ENCODE results near the gene ARL3. TPM values are rescaled to one million over a fixed set of nuclear protein-coding genes. Genes with fewer than 3 reads are reported as not detected.

Gene ARL3
- total RNA-seq, 2 experiments from 2014 or later = 10.1 to 11.1 TPM

DNA sequence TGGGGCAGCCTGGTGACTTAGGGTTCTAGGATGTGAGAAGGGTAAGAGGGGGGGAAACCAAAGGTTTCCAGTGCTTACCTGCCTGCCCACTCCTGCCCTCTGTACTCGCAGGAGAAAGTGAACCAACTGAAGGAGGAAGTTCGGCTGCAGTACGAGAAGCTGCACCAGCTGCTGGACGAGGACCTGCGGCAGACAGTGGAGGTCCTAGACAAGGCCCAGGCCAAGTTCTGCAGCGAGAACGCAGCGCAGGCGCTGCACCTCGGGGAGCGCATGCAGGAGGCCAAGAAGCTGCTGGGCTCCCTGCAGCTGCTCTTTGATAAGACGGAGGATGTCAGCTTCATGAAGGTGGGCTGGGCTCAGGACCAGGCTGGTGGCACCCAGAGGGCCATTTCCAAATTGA lies 59.2 kb downstream of the ARL3 start:
- ChIA-PET POLR2A (interaction anchor here (2.4 kb wide), 1 partner anchor 9 kb away, joined by 11 read pairs; no protein-coding TSS in a partner anchor), CTCF (interaction anchor here (4.0 kb wide), 1 partner anchor 15 kb away, joined by 13 read pairs; no protein-coding TSS in a partner anchor)
- Mint-ChIP-seq H3K9me3 (no peaks in the 10 kb centered on the region), H3K27ac (no peak overlapping the region), H3K27me3 (no peaks in the 10 kb centered on the region), H3K4me3 (no peak overlapping the region), H3K36me3 (peaks cover 37% of the 10 kb centered on the region), H3K4me1 (ENCODE audit: low read depth) (peaks cover 57% of the 10 kb centered on the region)
- intact Hi-C loops (cut with micrococcal nuclease) = no loop called here
- DNase-seq = no peak

DNA sequence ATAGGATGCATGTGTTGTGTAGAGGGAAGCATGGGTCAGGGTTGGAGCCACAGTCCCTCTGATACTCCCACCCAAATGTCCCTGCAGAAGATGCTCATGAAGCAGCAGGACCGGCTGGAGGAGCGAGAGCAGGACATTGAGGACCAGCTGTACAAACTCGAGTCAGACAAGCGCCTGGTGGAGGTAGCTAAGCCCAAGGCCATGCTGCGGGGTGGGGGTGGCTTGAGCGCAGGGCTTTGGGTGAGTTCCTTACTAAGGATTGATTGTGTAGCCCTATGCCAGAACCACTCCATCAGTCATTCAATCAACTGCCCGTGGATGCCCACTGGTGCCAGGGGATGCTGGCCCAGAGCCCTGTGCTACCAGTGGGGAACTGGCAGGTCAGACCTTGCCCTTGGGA lies 59.6 kb downstream of the ARL3 start:
- DNase-seq = no peak
- ChIA-PET POLR2A (interaction anchor here (2.4 kb wide), 1 partner anchor 9 kb away, joined by 11 read pairs; no protein-coding TSS in a partner anchor), CTCF (interaction anchor here (0.6 to 4.0 kb wide), 2 partner anchors 10 to 15 kb away, joined by 3 to 13 read pairs; partner anchors contain the start of gene TRIM8)
- H3K36me3 Mint-ChIP-seq = peaks cover 37% of the 10 kb centered on the region
- intact Hi-C loops (cut with micrococcal nuclease) = no loop called here
- H3K9me3 Mint-ChIP-seq = no peaks in the 10 kb centered on the region
- H3K4me1 Mint-ChIP-seq (ENCODE audit: low read depth) = peaks cover 58% of the 10 kb centered on the region
- no peak overlapping the region for H3K4me3 Mint-ChIP-seq
- H3K27me3 Mint-ChIP-seq = no peaks in the 10 kb centered on the region
- H3K27ac Mint-ChIP-seq = peak overlapping the region; percentile 58

DNA sequence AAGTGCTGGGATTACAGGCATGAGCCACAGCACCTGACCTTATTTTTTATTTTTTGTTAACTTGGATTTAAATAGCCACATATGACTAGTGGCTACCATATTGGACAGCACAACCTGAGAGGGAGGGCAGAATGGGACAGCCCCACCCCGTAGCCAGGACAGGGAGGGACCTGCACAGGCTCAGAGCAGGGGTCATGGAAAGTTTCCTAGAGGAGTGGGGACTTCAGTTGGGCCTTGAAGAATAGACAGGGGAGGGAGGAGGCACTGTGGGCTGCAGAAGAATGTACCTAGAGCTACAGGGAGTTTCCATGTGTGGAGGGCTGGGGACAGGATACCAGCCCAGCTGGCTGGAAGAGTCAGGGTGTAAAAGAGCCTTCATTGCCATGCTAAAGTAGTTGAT lies 61.1 kb downstream of the ARL3 start:
- Mint-ChIP-seq H3K27ac (peak overlapping the region; percentile 78), H3K27me3 (no peaks in the 10 kb centered on the region), H3K4me1 (ENCODE audit: low read depth) (peaks cover 62% of the 10 kb centered on the region), H3K4me3 (no peak overlapping the region), H3K36me3 (peaks cover 34% of the 10 kb centered on the region), H3K9me3 (no peaks in the 10 kb centered on the region)
- no peak for DNase-seq
- POLR2A ChIA-PET = interaction anchor here (1.4 kb wide), 1 partner anchor 61 kb away, joined by 3 read pairs; the partner anchor contains the start of gene ARL3
- intact Hi-C loops (cut with micrococcal nuclease) = no loop called here
- CTCF ChIA-PET = interaction anchor here (4.0 kb wide), 1 partner anchor 17 kb away, joined by 13 read pairs; no protein-coding TSS in a partner anchor

DNA sequence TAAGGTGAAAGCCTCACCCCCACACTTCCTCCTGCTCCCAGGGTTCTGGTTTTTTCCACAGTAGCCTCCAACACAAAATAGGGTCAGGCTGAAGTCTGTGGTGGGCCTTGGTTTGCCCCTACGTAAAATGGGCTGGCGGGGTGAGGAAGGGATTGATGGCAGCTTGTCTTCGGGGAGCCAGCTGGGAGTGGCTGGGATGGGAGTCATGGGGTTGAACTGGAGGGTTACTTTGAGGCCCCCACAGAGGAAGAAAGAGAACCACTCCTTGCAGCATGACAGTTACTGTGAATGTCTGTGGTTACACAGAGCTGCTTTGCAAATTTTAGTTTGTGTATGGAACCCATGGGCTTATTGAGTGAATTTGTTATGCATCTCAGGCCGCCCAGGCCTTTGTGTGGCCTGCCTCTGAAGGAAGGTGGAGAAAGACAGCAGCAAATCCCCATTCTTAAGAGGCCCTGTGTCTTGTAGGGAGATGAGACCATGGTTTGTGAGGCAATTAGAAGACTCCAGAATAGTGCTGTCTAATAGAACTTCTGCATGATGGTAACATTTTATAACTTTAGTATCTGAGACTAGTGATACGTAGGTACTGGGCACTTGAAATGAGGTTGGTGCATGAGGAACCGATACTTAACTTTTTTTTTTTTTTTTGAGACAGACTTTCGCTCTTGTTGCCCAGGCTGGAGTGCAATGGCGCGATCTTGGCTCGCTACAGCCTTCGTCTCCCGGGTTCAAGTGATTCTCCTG lies 61.9 kb downstream of the ARL3 start:
- Mint-ChIP-seq H3K36me3 (peaks cover 28% of the 10 kb centered on the region), H3K9me3 (no peaks in the 10 kb centered on the region), H3K4me1 (ENCODE audit: low read depth) (peaks cover 63% of the 10 kb centered on the region), H3K4me3 (peak overlapping the region; percentile 46), H3K27me3 (no peaks in the 10 kb centered on the region), H3K27ac (peak overlapping the region; percentile 94)
- intact Hi-C loops (cut with micrococcal nuclease) = no loop called here
- CTCF ChIA-PET = interaction anchor here (0.7 to 1.4 kb wide), 5 partner anchors 8 to 101 kb away, joined by 3 to 4 read pairs (median 3); no protein-coding TSS in a partner anchor
- POLR2A ChIA-PET = interaction anchor here (0.8 to 1.4 kb wide), 3 partner anchors 8 to 62 kb away, joined by 3 read pairs; partner anchors contain the start of gene ARL3
- no peak for DNase-seq

DNA sequence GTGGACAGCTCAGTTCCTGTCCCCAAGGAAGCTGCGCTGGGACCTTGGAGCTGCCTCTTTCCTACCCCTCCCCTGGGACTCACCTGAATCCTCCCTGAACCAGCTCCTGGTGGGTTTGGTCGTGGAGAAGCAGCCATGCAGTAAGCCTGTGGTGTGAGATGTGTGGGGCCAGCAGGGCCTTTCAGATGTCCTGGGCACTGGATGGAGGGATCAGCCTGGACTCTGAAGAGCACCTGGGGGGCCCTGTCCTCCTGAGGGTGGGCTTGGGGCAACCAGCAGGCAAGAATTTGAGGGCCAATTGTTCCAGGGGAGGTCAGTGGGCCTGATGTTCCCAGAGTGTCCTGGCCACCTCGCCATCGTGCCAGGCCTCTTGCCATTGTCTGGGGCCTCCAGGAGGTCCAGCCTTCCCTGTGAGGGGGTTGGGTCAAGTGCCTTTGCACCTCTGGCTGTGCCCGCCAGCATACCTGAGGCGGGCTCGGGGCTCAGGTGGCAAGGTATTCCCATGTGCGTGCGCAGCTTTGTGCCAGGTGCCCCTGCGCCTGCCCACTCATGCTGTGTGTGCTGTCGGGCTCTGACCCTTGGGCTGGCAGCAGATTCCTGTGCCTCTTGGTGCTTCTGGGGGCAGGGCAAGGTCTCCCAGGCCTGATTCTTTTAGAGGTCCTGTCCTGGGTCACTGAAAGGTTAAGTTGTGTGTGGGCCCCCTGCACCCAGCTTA lies 62.6 kb downstream of the ARL3 start:
- no peak for DNase-seq
- Mint-ChIP-seq H3K27ac (peak overlapping the region; percentile 94), H3K4me3 (peak overlapping the region; percentile 46), H3K9me3 (no peaks in the 10 kb centered on the region), H3K27me3 (no peaks in the 10 kb centered on the region), H3K4me1 (ENCODE audit: low read depth) (peaks cover 68% of the 10 kb centered on the region), H3K36me3 (peaks cover 27% of the 10 kb centered on the region)
- intact Hi-C loops (cut with micrococcal nuclease) = no loop called here
- ChIA-PET POLR2A (interaction anchor here (0.7 to 0.8 kb wide), 3 partner anchors 9 to 22 kb away, joined by 3 read pairs; no protein-coding TSS in a partner anchor), CTCF (interaction anchor here (0.7 to 1.4 kb wide), 5 partner anchors 9 to 102 kb away, joined by 3 to 4 read pairs (median 3); no protein-coding TSS in a partner anchor)

DNA sequence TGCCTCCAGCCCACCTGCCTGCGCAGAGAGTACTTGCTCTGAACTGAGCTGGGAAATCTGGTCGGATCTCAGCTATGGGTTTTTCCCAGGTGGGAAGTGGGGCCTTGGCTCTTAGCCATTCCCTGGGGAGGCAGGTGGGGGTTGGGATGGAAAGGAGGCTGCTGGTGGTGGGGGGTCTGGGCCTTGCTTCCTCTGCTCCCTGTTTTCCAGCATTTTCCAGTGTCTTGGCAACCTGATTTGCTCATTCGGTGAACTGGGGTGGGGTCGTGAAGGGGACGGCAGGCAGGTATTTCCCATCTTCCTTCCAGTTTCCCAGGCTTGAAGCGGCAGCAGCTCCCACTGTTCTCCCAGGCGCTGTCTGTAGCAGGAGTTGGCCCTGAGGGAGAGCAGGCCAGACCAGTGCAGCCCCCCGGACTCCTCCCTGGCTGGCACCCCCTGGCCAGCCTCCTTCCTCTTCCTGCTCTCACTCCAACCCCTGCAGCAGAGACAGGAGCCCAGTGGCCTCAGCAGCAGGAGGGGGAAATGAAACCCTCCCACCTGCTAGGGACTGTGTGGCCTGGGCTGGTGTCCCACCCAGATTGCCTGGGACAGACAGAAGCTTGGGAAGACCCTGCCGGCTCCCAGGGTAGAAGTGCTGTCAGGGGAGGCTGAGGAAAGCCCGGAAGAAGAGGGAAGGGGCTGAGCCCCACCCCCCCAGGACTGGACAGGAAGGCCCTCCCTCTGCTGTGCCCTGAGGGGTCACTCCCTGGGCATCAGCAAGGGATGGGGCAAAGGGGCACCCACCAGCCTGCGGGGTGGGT lies 63.3 kb downstream of the ARL3 start:
- Mint-ChIP-seq H3K27ac (peak overlapping the region; percentile 94), H3K4me3 (peak overlapping the region; percentile 41), H3K36me3 (peaks cover 31% of the 10 kb centered on the region), H3K27me3 (no peaks in the 10 kb centered on the region), H3K9me3 (no peaks in the 10 kb centered on the region), H3K4me1 (ENCODE audit: low read depth) (peaks cover 73% of the 10 kb centered on the region)
- ChIA-PET POLR2A (interaction anchor here (1.3 kb wide), 1 partner anchor 14 kb away, joined by 3 read pairs; no protein-coding TSS in a partner anchor), CTCF (interaction anchor here (0.6 to 1.3 kb wide), 2 partner anchors 19 to 57 kb away, joined by 3 to 4 read pairs; no protein-coding TSS in a partner anchor)
- intact Hi-C loops (cut with micrococcal nuclease) = no loop called here
- no peak for DNase-seq

DNA sequence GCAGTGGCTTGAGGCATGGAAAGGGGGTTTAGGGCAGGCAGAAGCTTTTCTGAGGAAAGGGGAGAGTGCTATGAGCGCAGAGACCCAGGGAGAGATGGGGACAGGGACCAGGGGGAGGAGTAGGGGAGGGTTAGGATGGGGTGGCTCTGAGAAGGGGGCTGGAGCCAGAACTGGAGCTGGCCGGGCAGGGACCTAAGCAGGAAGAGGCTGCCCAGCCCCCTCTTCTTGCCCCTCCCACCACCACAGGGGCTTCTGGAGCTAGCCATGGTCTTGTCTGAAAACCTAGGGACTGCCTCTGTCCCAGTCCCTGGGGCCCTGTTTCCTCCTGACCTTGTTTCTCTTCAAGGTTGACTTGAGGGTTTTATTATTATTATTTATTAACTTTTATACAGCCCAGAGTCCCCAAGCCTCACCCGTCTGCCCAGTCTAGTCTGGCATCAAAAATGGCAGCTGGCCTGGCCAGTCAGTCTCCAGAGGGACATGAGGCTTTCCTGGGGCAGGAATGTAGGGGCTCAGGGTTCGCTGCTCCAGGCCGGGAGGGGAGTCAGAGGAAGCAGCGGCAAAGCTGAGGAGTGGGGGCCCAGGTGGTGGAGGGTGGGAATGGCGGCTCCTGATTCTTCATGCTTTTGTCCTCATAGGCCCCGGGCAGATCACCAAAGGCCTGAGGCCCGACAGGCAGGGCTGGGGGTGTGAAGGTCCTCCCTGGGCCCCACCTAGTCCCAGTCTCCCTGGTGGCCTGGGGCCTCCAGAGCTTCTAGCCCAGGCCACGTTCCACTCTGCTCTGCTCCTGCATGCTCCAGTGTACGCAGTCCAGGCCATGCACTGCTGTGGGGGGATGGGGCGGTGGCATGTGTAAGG lies 64.2 kb downstream of the ARL3 start:
- intact Hi-C loops (cut with micrococcal nuclease) = loop anchor here (5.0 to 10.0 kb wide), 2 partner anchors 218 to 835 kb away; partner anchors contain the start of genes CUEDC2 and OGA
- Mint-ChIP-seq H3K4me3 (no peak overlapping the region), H3K4me1 (ENCODE audit: low read depth) (peaks cover 73% of the 10 kb centered on the region), H3K27ac (peak overlapping the region; percentile 94), H3K27me3 (no peaks in the 10 kb centered on the region), H3K36me3 (peaks cover 34% of the 10 kb centered on the region), H3K9me3 (no peaks in the 10 kb centered on the region)
- ChIA-PET POLR2A (interaction anchor here (0.9 to 1.3 kb wide), 2 partner anchors 15 to 37 kb away, joined by 3 read pairs; no protein-coding TSS in a partner anchor), CTCF (interaction anchor here (0.6 to 1.3 kb wide), 3 partner anchors 11 to 840 kb away, joined by 3 to 4 read pairs (median 3); no protein-coding TSS in a partner anchor)
- no peak for DNase-seq

DNA sequence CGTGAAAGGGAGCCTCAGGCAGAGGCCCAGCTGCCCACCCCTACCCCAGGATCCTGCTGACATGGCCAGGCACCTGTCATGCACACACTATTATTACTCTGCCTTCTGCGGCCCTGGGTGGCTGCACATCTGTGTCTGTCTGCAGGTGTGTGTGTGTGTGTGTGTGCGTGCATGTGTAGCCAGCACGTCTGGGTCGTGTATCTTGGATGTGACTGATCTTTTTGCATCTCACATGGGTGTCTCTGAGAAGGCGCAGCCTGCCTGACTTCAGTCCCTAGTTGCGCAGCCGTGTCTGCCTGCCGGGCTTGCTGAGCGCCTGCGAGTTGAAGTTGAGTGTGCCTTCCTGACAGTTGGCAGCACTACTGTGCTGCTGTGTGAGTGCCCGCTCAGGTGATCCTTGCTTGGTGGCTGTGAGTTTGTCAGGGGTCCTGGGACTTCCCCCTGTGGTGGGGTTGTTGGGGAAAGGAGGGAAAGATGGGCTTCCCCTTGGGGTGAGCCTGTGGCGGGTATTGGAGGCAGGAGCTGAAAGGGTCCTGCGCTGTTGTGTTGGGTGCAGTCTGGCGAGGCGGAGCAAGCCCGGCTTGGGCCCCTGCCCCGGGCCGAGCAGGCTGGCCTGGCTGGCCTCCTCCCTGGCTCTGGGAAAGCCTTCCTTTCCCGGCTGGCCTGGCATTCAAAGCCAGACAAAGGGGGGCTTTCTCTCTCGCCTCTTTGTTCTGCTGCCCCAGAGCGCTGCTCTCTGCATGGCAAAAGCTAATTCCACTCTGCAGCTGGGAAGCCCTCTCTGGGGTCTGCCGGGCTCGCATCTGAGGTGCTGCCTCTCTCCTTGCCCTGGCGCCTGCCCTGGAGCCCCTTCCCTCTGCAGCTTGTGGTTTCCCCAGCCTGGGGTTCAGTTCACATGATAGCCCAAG lies 65.1 kb downstream of the ARL3 start:
- POLR2A ChIA-PET = interaction anchor here (0.9 to 1.3 kb wide), 2 partner anchors 16 to 37 kb away, joined by 3 read pairs; no protein-coding TSS in a partner anchor
- peak overlapping the region; percentile 98 for H3K4me3 Mint-ChIP-seq
- H3K4me1 Mint-ChIP-seq (ENCODE audit: low read depth) = peaks cover 70% of the 10 kb centered on the region

DNA sequence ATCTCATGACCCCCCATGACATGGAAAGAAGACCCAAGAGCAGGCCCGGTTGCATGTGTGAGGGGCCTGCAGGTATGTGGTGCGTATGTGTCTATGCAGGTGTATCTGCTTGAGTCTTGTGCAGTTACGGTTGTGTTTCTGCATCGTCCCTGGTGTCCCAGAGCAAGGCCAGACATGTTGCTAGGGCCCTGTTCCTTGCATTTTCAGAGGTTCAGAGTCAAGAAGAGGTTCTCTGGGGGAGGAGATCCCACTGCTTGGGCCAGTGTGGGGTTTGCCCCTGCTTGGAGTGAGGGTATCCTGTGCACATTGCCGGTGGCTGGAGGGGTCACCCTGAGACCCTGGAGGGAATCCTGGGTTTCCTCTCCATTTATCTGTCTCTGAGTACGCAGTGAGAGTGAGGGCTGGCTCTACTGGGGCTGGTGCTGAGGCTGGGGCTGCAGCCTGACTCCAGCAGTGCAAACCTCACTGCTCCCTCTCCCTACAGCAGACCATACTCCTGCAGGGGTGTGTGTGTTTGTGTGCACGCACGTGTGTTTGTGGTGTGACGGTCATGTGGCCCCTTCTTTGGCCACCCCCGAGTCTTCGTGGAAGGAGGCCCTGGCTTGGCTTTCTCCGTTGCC lies 65.8 kb downstream of the ARL3 start:
- intact Hi-C loops (cut with micrococcal nuclease) = loop anchor here (5.0 to 10.0 kb wide), 2 partner anchors 216 to 834 kb away; partner anchors contain the start of genes CUEDC2 and OGA
- no peak for DNase-seq
- peak overlapping the region; percentile 98 for H3K4me3 Mint-ChIP-seq
- CTCF ChIA-PET = no interaction called here
- peak overlapping the region; percentile 100 for H3K27ac Mint-ChIP-seq
- POLR2A ChIA-PET = no interaction called here
- peaks cover 69% of the 10 kb centered on the region for H3K4me1 Mint-ChIP-seq (ENCODE audit: low read depth)
- H3K27me3 Mint-ChIP-seq = no peaks in the 10 kb centered on the region
- peaks cover 25% of the 10 kb centered on the region for H3K36me3 Mint-ChIP-seq
- H3K9me3 Mint-ChIP-seq = no peaks in the 10 kb centered on the region

More for the DNA sequence above, 65.1 kb downstream of the ARL3 start:
- CTCF ChIA-PET = interaction anchor here (0.6 to 1.3 kb wide), 3 partner anchors 11 to 841 kb away, joined by 3 to 4 read pairs (median 3); no protein-coding TSS in a partner anchor
- peak; percentile 52 for DNase-seq
- peaks cover 31% of the 10 kb centered on the region for H3K36me3 Mint-ChIP-seq
- intact Hi-C loops (cut with micrococcal nuclease) = loop anchor here (5.0 to 10.0 kb wide), 2 partner anchors 217 to 834 kb away; partner anchors contain the start of genes CUEDC2 and OGA
- H3K27me3 Mint-ChIP-seq = no peaks in the 10 kb centered on the region
- H3K9me3 Mint-ChIP-seq = no peaks in the 10 kb centered on the region
- H3K27ac Mint-ChIP-seq = peak overlapping the region; percentile 100
